OCI-LY1 (cell line): ENCODE data around the gene WSCD2.

Experiments used
- CTCF ChIP-seq: fragments of 200-600 bp; sonication (generic), shearing (Covaris generic); IDR thresholded peaks from 2 replicates; pipeline ENCODE4 v1.5.1; 2017; ENCODE audit warnings: mild to moderate bottlenecking, antibody characterized with exemption, low read length, moderate library complexity, mixed read lengths
- EZH2 ChIP-seq: fragments of 200-600 bp; sonication (generic), shearing (Covaris generic); IDR thresholded peaks from 2 replicates; pipeline ENCODE4 v1.8.0; 2017; ENCODE audit warnings: borderline replicate concordance, mixed run types, mild to moderate bottlenecking, antibody characterized with exemption, low read length, moderate library complexity, mixed read lengths

- TF ChIP-seq CTCF (no peak), EZH2 (no peak)
These were observed 124.5 kb downstream of the WSCD2 start for GRCh38 chr12:108253540-108253939.
